SH-SY5Y (cell line): ENCODE results near the gene HSF2BP.

Source experiments
- GATA2 ChIP-seq: IDR thresholded peaks from 2 replicates; pipeline ENCODE4 v1.6.1; 2011; ENCODE audit warnings: mild to moderate bottlenecking, low read depth, low read length
- GATA3 ChIP-seq: IDR thresholded peaks from 2 replicates; pipeline ENCODE4 v1.6.1; 2011; ENCODE audit warnings: low read depth, mild to moderate bottlenecking, low read length, moderate library complexity

- TF ChIP-seq GATA3: no peak
- no peak for TF ChIP-seq GATA2
Observed at GRCh38 chr21:43640400-43640799, 18.9 kb downstream of the HSF2BP start.
